GM12865 (cell line): ENCODE measurements around the gene MASP2.

Source experiments
- DNase-seq: peaks from one replicate; pipeline ENCODE4 v3.0.0; 2010; ENCODE audit warnings: low read depth
- H3K4me3 ChIP-seq: 2 replicates; pipeline ENCODE4 v1.5.1; 2011; ENCODE audit warnings: mild to moderate bottlenecking, low read depth, low read length, control low read depth
- TF ChIP-seq, protein P1 (sequence below): IDR thresholded peaks from 2 replicates; pipeline ENCODE4 v1.5.1; 2011; ENCODE audit warnings: low read length, control low read depth, low read depth, inconsistent platforms; ENCODE audit not compliant: insufficient read depth; ENCODE audit errors: missing control alignments

The MASP2 gene

DNA sequence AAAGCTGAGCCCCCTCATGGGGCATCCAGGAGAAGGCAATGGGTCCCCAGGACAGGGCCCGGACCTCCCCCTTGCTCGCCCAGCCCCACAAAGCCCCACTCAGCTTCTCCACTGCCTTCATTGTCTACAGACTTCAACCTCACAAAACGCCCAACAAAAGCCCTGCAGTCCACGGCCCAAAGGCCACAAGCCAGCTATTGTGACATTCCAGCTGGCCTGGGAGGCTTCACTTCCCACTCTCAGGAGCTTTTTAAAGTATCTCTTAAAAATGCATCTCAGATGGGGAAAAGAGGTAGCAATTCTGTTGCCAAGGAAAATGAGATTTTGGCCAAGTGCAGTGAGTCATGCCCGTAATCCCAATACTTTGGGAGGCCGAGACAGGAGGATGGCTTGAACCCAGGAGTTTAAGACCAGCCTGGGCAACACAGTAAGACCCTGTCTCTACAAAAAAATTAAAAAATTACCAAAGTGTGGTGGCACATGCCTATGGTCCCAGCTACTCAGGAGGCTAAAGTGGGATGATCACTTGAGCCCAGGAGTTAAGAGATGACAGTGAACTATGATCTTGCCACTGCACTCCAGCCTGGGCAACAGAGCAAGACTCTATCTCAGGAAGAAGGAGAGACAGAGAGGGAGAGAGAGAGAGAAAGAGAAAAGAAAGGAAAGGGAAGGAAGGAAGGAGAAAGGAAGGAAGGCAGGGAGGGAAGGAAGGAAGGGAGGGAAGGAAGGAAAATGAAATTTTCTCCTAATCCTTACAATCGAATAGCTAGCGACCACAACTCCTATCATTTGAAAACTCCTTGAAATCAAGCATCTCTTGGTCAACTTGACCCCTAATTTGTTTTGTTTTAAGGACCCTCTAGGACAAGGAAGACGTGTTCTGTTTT, 66.0 kb downstream of the MASP2 start:
- TF ChIP-seq, protein P1, sequence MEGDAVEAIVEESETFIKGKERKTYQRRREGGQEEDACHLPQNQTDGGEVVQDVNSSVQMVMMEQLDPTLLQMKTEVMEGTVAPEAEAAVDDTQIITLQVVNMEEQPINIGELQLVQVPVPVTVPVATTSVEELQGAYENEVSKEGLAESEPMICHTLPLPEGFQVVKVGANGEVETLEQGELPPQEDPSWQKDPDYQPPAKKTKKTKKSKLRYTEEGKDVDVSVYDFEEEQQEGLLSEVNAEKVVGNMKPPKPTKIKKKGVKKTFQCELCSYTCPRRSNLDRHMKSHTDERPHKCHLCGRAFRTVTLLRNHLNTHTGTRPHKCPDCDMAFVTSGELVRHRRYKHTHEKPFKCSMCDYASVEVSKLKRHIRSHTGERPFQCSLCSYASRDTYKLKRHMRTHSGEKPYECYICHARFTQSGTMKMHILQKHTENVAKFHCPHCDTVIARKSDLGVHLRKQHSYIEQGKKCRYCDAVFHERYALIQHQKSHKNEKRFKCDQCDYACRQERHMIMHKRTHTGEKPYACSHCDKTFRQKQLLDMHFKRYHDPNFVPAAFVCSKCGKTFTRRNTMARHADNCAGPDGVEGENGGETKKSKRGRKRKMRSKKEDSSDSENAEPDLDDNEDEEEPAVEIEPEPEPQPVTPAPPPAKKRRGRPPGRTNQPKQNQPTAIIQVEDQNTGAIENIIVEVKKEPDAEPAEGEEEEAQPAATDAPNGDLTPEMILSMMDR: no peak
- H3K4me3 ChIP-seq: no peak overlapping the region
- DNase-seq: no peak

DNA sequence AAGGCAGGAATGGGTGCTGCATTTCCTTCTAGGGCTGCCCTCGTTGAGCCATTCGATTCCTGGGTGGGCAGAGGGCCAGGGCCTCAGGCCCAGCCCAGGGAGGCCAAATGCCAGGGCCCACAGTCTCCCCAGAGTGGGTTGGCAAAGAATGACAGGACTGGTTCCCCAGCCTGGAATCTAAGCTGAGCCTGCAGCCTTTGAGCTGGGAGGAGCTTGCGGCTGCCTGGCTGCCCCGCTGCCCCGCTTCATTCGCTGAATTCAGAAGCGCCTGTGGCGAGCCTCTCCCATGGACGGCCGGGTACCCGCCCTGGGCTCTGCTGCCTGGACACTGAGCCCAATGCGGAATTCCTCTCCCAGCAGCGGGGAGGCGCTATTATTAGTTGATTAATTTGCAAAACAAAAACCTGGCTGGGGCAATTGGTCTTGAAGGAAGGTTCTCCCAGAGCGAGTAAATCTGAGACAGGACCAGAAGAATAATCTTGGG, 66.9 kb downstream of the MASP2 start:
- TF ChIP-seq, protein P1: no peak
- no peak overlapping the region for H3K4me3 ChIP-seq
- DNase-seq: no peak

DNA sequence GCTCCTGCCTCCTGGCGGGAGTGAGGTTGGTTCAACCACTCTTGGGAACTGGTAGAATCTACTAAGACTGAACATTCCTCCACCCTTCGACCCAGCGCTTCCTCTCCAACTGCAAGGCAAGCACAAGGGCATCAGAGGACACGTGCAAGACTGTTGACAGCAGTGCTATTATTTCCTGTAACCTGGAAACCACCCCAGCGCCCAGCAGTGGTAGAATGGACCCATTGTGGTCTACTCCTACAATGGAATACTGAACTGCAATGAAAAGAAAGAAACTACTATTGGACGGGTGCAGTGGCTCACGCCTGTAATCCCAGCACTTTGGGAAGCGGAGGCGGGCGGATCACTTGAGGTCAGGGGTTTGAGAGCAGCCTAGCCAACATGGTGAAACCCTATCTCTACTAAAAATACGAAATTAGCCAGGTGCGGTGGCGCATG, 67.5 kb downstream of the MASP2 start:
- TF ChIP-seq, protein P1: no peak
- DNase-seq: no peak
- H3K4me3 ChIP-seq: no peak overlapping the region

DNA sequence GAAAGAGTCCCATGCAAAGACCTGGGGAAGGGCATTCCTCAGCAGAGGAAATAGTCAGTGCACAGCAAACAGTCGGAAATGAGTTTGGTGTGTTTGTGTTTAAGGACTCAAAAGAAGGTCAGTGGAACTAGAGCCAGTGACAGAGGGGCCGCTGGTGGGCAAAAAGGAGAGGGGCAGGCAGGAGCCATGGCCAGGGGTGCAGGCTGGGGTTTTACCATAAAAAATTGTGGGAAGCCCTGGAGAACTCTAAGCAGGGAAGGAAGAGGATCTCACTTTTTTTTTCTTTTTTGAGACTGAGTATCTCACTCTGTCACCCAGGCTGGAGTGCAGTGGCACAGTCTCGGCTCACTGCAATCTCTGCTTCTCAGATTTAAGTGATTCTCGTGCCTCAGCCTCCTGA, 68.3 kb downstream of the MASP2 start:
- TF ChIP-seq, protein P1: no peak
- H3K4me3 ChIP-seq: no peak overlapping the region
- no peak for DNase-seq
